Loucy (cell line): ENCODE results near the gene ASB10.

Experiments used
- H2AFZ ChIP-seq: fragments of 200-600 bp; sonication (generic); 2 replicates; pipeline ENCODE4 v1.6.0; 2016; ENCODE audit warnings: antibody characterized with exemption, mild to moderate bottlenecking, low read length, moderate library complexity
- H3F3A ChIP-seq: fragments of 200-600 bp; 2 replicates; pipeline ENCODE4 v1.6.0; 2016; ENCODE audit warnings: antibody characterized with exemption, low read depth, mild to moderate bottlenecking
- H3K27me3 ChIP-seq: fragments of 200-600 bp; sonication (generic); 2 replicates; pipeline ENCODE4 v1.6.1; 2014; ENCODE audit warnings: low read length, mild to moderate bottlenecking; ENCODE audit not compliant: insufficient read depth, poor library complexity, severe bottlenecking
- H3K36me3 ChIP-seq: fragments of 200-600 bp; sonication (generic); 2 replicates; pipeline ENCODE4 v1.6.1; 2016; ENCODE audit warnings: low read length; ENCODE audit not compliant: insufficient read depth
- H3K4me1 ChIP-seq: fragments of 200-600 bp; sonication (generic); 2 replicates; pipeline ENCODE4 v1.5.1; 2014; ENCODE audit warnings: low read length, mild to moderate bottlenecking; ENCODE audit not compliant: insufficient read depth, poor library complexity, severe bottlenecking
- H3K4me2 ChIP-seq: fragments of 200-600 bp; sonication (generic); 2 replicates; pipeline ENCODE4 v1.6.0; 2014; ENCODE audit warnings: antibody characterized with exemption, low read length, low read depth, mild to moderate bottlenecking; ENCODE audit not compliant: poor library complexity, severe bottlenecking
- H3K4me3 ChIP-seq: fragments of 200-600 bp; sonication (generic); 2 replicates; pipeline ENCODE4 v1.5.1; 2014; ENCODE audit warnings: low read length, mild to moderate bottlenecking, mixed read lengths; ENCODE audit not compliant: poor library complexity, severe bottlenecking
- H3K79me2 ChIP-seq: fragments of 200-600 bp; sonication (generic); 2 replicates; pipeline ENCODE4 v1.6.1; 2014; ENCODE audit warnings: low read length; ENCODE audit not compliant: insufficient read depth
- H3K9ac ChIP-seq: fragments of 200-600 bp; sonication (generic); 2 replicates; pipeline ENCODE4 v1.6.0; 2014; ENCODE audit warnings: mild to moderate bottlenecking, low read depth, low read length, moderate library complexity; ENCODE audit not compliant: poor library complexity, severe bottlenecking
- H3K9me2 ChIP-seq: fragments of 200-600 bp; sonication (generic); replicated peaks from 2 replicates; pipeline ENCODE4 v1.6.1; 2016; ENCODE audit warnings: low read depth, low read length, mixed read lengths
- H3K9me3 ChIP-seq: fragments of 200-600 bp; sonication (generic); 2 replicates; pipeline ENCODE4 v1.6.1; 2014; ENCODE audit warnings: mild to moderate bottlenecking, antibody characterized with exemption, low read length, low read depth; ENCODE audit not compliant: insufficient read depth
- H4K20me1 ChIP-seq: fragments of 200-600 bp; sonication (generic); 2 replicates; pipeline ENCODE4 v1.6.0; 2014; ENCODE audit warnings: antibody characterized with exemption, low read length, mild to moderate bottlenecking; ENCODE audit not compliant: insufficient read depth, poor library complexity, severe bottlenecking
- EZH2phosphoT487 ChIP-seq: fragments of 200-600 bp; IDR thresholded peaks from 2 replicates; pipeline ENCODE4 v1.6.1; 2018; ENCODE audit warnings: antibody characterized with exemption, mild to moderate bottlenecking, moderate library complexity, borderline replicate concordance
- TF ChIP-seq, protein P1 (sequence below): fragments of 200-600 bp; sonication (generic); conservative IDR thresholded peaks from 2 replicates; pipeline ENCODE4 v1.5.1; 2014; ENCODE audit warnings: mild to moderate bottlenecking, antibody characterized with exemption, low read length

Gene ASB10

GRCh38 chr7:151185762-151186639, 1.0 kb downstream of the ASB10 start:
- TF ChIP-seq, protein P1, sequence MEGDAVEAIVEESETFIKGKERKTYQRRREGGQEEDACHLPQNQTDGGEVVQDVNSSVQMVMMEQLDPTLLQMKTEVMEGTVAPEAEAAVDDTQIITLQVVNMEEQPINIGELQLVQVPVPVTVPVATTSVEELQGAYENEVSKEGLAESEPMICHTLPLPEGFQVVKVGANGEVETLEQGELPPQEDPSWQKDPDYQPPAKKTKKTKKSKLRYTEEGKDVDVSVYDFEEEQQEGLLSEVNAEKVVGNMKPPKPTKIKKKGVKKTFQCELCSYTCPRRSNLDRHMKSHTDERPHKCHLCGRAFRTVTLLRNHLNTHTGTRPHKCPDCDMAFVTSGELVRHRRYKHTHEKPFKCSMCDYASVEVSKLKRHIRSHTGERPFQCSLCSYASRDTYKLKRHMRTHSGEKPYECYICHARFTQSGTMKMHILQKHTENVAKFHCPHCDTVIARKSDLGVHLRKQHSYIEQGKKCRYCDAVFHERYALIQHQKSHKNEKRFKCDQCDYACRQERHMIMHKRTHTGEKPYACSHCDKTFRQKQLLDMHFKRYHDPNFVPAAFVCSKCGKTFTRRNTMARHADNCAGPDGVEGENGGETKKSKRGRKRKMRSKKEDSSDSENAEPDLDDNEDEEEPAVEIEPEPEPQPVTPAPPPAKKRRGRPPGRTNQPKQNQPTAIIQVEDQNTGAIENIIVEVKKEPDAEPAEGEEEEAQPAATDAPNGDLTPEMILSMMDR, result no peak
- no peak for TF ChIP-seq EZH2phosphoT487
- Histone ChIP-seq H3K9ac (no peak overlapping the region), H3K27me3 (no peaks in the 10 kb centered on the region), H3K4me2 (no peak overlapping the region), H3K9me3 (no peaks in the 10 kb centered on the region), H4K20me1 (no peaks in the 10 kb centered on the region), H3K4me1 (peaks cover 11% of the 10 kb centered on the region), H3K4me3 (no peak overlapping the region), H3K36me3 (no peaks in the 10 kb centered on the region), H3K9me2 (no peaks in the 10 kb centered on the region), H3F3A (no peaks in the 10 kb centered on the region), H2AFZ (no peak overlapping the region), H3K79me2 (no peaks in the 10 kb centered on the region)

DNA sequence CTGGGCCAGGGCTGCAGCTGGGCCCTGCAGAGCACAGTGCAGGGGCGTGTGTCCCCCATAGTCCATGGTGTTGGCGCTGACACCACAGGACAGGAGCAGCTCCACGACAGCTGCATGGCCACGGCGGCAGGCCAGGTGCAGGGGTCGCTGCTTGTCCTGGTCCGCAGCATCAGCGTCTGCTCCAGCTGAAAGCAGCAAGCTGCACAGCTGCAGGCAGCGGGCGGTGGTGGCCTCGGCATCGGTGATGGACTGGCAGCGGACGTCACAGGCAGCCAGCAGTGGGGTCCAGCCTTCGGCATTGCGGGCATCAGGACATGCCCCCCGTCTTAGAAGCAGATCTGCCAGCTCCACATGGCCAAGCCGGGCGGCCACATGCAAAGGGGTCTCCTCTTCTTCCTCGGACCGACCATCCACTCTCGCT, 6.0 kb downstream of the ASB10 start:
- no peaks in the 10 kb centered on the region for H4K20me1 ChIP-seq
- H3K9me2 ChIP-seq, result no peaks in the 10 kb centered on the region
- H3K9me3 ChIP-seq, result no peaks in the 10 kb centered on the region
- H3K27me3 ChIP-seq, result no peaks in the 10 kb centered on the region
- no peaks in the 10 kb centered on the region for H3K4me1 ChIP-seq
- no peak overlapping the region for H3K9ac ChIP-seq
- H3K36me3 ChIP-seq, result no peaks in the 10 kb centered on the region
- TF ChIP-seq EZH2phosphoT487, result no peak
- TF ChIP-seq, protein P1, result no peak
- H3K79me2 ChIP-seq, result no peaks in the 10 kb centered on the region
- H3F3A ChIP-seq, result no peaks in the 10 kb centered on the region
- no peak overlapping the region for H2AFZ ChIP-seq
- no peak overlapping the region for H3K4me3 ChIP-seq
- no peak overlapping the region for H3K4me2 ChIP-seq

GRCh38 chr7:151179946-151180345, 7.1 kb downstream of the ASB10 start:
- H3K4me3 ChIP-seq, result no peak overlapping the region
- H3F3A ChIP-seq, result no peaks in the 10 kb centered on the region
- no peak overlapping the region for H2AFZ ChIP-seq
- H3K36me3 ChIP-seq, result no peaks in the 10 kb centered on the region
- TF ChIP-seq EZH2phosphoT487, result no peak
- TF ChIP-seq, protein P1, result no peak
- no peaks in the 10 kb centered on the region for H3K27me3 ChIP-seq
- no peaks in the 10 kb centered on the region for H3K9me3 ChIP-seq
- no peak overlapping the region for H3K4me2 ChIP-seq
- H4K20me1 ChIP-seq, result no peaks in the 10 kb centered on the region
- no peaks in the 10 kb centered on the region for H3K4me1 ChIP-seq
- no peaks in the 10 kb centered on the region for H3K79me2 ChIP-seq
- H3K9me2 ChIP-seq, result no peaks in the 10 kb centered on the region
- no peak overlapping the region for H3K9ac ChIP-seq
